ENCODE data around the gene NFKB2.

NFKB2 gene

GRCh38 chr10:102434394-102435132 is 39.1 kb downstream of the NFKB2 start (continued):
- TF ChIP-seq ARNTL (CRISPR knock-in tag; IDR thresholded peaks at IDR 0.05; ENCODE audit: borderline replicate concordance, low read depth) (no peak), ZNF8 (CRISPR knock-in tag; IDR thresholded peaks at IDR 0.05) (no peak), ZFP3 (CRISPR knock-in tag; IDR thresholded peaks at IDR 0.05) (no peak), ISL1 (CRISPR knock-in tag; IDR thresholded peaks at IDR 0.05) (no peak)

- ATAC-seq, result no peak
- TF ChIP-seq ISL1 (CRISPR knock-in tag; IDR thresholded peaks at IDR 0.05), result no peak
- TF ChIP-seq ZNF565 (CRISPR knock-in tag; conservative IDR thresholded peaks at IDR 0.05; ENCODE audit: low read depth), result no peak
- TF ChIP-seq, protein P1, sequence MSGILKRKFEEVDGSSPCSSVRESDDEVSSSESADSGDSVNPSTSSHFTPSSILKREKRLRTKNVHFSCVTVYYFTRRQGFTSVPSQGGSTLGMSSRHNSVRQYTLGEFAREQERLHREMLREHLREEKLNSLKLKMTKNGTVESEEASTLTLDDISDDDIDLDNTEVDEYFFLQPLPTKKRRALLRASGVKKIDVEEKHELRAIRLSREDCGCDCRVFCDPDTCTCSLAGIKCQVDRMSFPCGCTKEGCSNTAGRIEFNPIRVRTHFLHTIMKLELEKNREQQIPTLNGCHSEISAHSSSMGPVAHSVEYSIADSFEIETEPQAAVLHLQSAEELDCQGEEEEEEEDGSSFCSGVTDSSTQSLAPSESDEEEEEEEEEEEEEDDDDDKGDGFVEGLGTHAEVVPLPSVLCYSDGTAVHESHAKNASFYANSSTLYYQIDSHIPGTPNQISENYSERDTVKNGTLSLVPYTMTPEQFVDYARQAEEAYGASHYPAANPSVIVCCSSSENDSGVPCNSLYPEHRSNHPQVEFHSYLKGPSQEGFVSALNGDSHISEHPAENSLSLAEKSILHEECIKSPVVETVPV (CRISPR knock-in tag; IDR thresholded peaks at IDR 0.05), result no peak
- no peak for TF ChIP-seq POU6F1 (CRISPR knock-in tag; IDR thresholded peaks at IDR 0.05; ENCODE audit: borderline replicate concordance, low read depth)
- no peak for TF ChIP-seq OSR1 (CRISPR knock-in tag; IDR thresholded peaks at IDR 0.05)
Observed at GRCh38 chr10:102435133-102435497, 39.6 kb downstream of the NFKB2 start.

DNA sequence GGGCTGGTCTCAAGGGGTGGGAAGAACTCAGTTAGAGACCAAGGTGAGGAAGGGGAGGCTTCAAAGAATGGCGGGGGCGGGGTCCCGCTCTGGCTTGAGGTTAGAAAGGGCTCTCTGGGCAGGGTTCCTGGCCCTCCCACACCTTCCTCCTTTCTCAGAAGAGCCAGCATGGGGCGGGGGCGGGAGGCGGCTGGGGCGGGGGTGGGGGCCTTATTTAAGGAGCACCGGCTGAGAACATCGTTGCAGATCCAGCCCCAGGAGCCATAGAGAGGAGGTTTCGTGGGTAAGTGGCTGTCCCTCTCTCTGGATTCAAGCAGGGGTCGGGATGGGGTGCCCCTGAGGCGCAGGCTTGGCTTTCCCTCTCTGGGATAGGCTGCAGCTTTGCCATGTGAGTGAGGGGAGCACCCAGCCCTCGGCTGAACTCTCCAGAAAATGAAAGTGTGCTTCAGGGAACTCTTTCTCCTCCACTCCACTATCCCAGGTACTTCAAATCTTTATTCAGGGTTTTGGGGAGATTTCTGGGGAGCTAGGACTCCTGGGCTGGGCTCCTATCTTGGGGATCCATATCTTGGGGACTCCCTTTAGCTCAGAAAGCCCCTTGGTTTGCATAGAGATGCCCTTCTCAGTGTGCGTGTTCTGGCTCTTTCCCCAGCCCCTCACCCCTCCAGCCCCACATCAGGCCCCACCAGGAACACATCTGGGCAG is 40.2 kb downstream of the NFKB2 start:
- no peak for ATAC-seq
- no peak for TF ChIP-seq TOX (CRISPR knock-in tag; IDR thresholded peaks at IDR 0.05; ENCODE audit: borderline replicate concordance)
- TF ChIP-seq, protein P2, sequence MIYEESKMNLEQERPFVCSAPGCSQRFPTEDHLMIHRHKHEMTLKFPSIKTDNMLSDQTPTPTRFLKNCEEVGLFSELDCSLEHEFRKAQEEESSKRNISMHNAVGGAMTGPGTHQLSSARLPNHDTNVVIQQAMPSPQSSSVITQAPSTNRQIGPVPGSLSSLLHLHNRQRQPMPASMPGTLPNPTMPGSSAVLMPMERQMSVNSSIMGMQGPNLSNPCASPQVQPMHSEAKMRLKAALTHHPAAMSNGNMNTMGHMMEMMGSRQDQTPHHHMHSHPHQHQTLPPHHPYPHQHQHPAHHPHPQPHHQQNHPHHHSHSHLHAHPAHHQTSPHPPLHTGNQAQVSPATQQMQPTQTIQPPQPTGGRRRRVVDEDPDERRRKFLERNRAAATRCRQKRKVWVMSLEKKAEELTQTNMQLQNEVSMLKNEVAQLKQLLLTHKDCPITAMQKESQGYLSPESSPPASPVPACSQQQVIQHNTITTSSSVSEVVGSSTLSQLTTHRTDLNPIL (CRISPR knock-in tag; IDR thresholded peaks at IDR 0.05; ENCODE audit: low read depth), result no peak
- TF ChIP-seq ZNF70 (CRISPR knock-in tag; IDR thresholded peaks at IDR 0.05), result no peak
- no peak for TF ChIP-seq RARB (CRISPR knock-in tag; IDR thresholded peaks at IDR 0.05)
- no peak for TF ChIP-seq ZC3H10 (CRISPR knock-in tag; IDR thresholded peaks at IDR 0.05)
- no peak for TF ChIP-seq TSHZ2 (CRISPR knock-in tag; IDR thresholded peaks at IDR 0.05)
- TF ChIP-seq ISL1 (CRISPR knock-in tag; IDR thresholded peaks at IDR 0.05), result no peak
- TF ChIP-seq, protein P1 (CRISPR knock-in tag; IDR thresholded peaks at IDR 0.05), result no peak
- TF ChIP-seq, protein P3, sequence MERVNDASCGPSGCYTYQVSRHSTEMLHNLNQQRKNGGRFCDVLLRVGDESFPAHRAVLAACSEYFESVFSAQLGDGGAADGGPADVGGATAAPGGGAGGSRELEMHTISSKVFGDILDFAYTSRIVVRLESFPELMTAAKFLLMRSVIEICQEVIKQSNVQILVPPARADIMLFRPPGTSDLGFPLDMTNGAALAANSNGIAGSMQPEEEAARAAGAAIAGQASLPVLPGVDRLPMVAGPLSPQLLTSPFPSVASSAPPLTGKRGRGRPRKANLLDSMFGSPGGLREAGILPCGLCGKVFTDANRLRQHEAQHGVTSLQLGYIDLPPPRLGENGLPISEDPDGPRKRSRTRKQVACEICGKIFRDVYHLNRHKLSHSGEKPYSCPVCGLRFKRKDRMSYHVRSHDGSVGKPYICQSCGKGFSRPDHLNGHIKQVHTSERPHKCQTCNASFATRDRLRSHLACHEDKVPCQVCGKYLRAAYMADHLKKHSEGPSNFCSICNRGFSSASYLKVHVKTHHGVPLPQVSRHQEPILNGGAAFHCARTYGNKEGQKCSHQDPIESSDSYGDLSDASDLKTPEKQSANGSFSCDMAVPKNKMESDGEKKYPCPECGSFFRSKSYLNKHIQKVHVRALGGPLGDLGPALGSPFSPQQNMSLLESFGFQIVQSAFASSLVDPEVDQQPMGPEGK (CRISPR knock-in tag; IDR thresholded peaks at IDR 0.05; ENCODE audit: borderline replicate concordance), result no peak
- no peak for TF ChIP-seq CSDC2 (CRISPR knock-in tag; IDR thresholded peaks at IDR 0.05)
- TF ChIP-seq ZFP30 (CRISPR knock-in tag; IDR thresholded peaks at IDR 0.05), result no peak
- no peak for TF ChIP-seq SNAI2 (CRISPR knock-in tag; IDR thresholded peaks at IDR 0.05)
- no peak for TF ChIP-seq GLIS3 (CRISPR knock-in tag; IDR thresholded peaks at IDR 0.05)
- TF ChIP-seq POU6F1 (CRISPR knock-in tag; IDR thresholded peaks at IDR 0.05; ENCODE audit: borderline replicate concordance, low read depth), result no peak
- TF ChIP-seq ZNF8 (CRISPR knock-in tag; IDR thresholded peaks at IDR 0.05), result no peak
- no peak for TF ChIP-seq OSR1 (CRISPR knock-in tag; IDR thresholded peaks at IDR 0.05)
- TF ChIP-seq ESRRG (CRISPR knock-in tag; IDR thresholded peaks at IDR 0.05), result no peak
- no peak for TF ChIP-seq ARNTL (CRISPR knock-in tag; IDR thresholded peaks at IDR 0.05; ENCODE audit: borderline replicate concordance, low read depth)
- TF ChIP-seq BACH2 (CRISPR knock-in tag; IDR thresholded peaks at IDR 0.05; ENCODE audit: borderline replicate concordance), result no peak

Data from SK-N-SH treated with all-trans-retinoic acid at 6 μM for 48 hours (cell line).